ENCODE measurements around the gene MUSK. TPM values are rescaled to one million over a fixed set of nuclear protein-coding genes. Genes with fewer than 3 reads are reported as not detected.

Gene MUSK
- total RNA-seq, result 2.3 TPM

GRCh38 chr9:110668570-110669167 lies at the start of gene MUSK:
MUSK (plus strand) TSS chr9:110668791; CDS start chr9:110668905, 114 bp downstream.

Small RNAs within 50 kb of the gene (small RNA-seq; reads per million reads assigned to genes)
- not detected for gene AL513328.1 (ENCODE audit: low replicate concordance)

Other genes starting within 250 kb of the MUSK start
- gene SVEP1, start 89.0 kb upstream of the MUSK start, total RNA-seq, result 18.5 TPM

Data from metanephros (tissue), 2 donors.